NB4 (cell line): ENCODE data around the gene CD300LF.

ENCODE experiments used
- DNase-seq: peaks from one replicate; pipeline ENCODE4 v3.0.0; 2010; ENCODE audit warnings: low read depth
- H3K4me3 ChIP-seq: one replicate; pipeline ENCODE4 v1.5.1; 2011; ENCODE audit warnings: mild to moderate bottlenecking, low read depth, low read length, moderate library complexity
- CTCF ChIP-seq: IDR thresholded peaks from one replicate; pipeline ENCODE4 v1.5.1; 2012; ENCODE audit warnings: low read depth, low read length
- MAX ChIP-seq: IDR thresholded peaks from 2 replicates; pipeline ENCODE4 v1.6.1; 2011; ENCODE audit warnings: low read depth, low read length
- MYC ChIP-seq: IDR thresholded peaks from 2 replicates; pipeline ENCODE4 v1.6.1; 2011; ENCODE audit warnings: low read depth, low read length
- POLR2A ChIP-seq: IDR thresholded peaks from 2 replicates; pipeline ENCODE4 v1.6.1; 2011; ENCODE audit warnings: mild to moderate bottlenecking; ENCODE audit not compliant: insufficient read length; ENCODE audit errors: extremely low read depth

The CD300LF gene

GRCh38 chr17:74733365-74734122 lies 20.8 kb upstream of the CD300LF start:
- no peak for DNase-seq
- TF ChIP-seq POLR2A (no peak), MYC (no peak), CTCF (no peak), MAX (no peak)
- H3K4me3 ChIP-seq: no peak overlapping the region

GRCh38 chr17:74732042-74732867 lies 19.5 kb upstream of the CD300LF start:
- no peak for DNase-seq
- no peak for TF ChIP-seq POLR2A
- no peak for TF ChIP-seq MYC
- TF ChIP-seq MAX: no peak
- no peak for TF ChIP-seq CTCF
- no peak overlapping the region for H3K4me3 ChIP-seq

- no peak overlapping the region for H3K4me3 ChIP-seq
- no peak for DNase-seq
- TF ChIP-seq POLR2A: no peak
- TF ChIP-seq MAX: no peak
- TF ChIP-seq MYC: no peak
- TF ChIP-seq CTCF: no peak
Measured at GRCh38 chr17:74731347-74731605, 18.6 kb upstream of the CD300LF start.

- no peak overlapping the region for H3K4me3 ChIP-seq
- no peak for TF ChIP-seq CTCF
- no peak for TF ChIP-seq POLR2A
- no peak for TF ChIP-seq MYC
- no peak for TF ChIP-seq MAX
- DNase-seq: no peak
Measured at GRCh38 chr17:74730491-74731346, 18.0 kb upstream of the CD300LF start.

- DNase-seq: no peak
- no peak overlapping the region for H3K4me3 ChIP-seq
- no peak for TF ChIP-seq POLR2A
- TF ChIP-seq MYC: no peak
- no peak for TF ChIP-seq MAX
- TF ChIP-seq CTCF: no peak
Measured at GRCh38 chr17:74729866-74730265, 17.1 kb upstream of the CD300LF start.
